DND-41 (cell line): ENCODE results near the gene HSPA12A.

ENCODE experiments used
- ATAC-seq: fragments of 200-7000 bp; cut with Tn5 transposase; 3 replicates; pipeline ENCODE4 v1.9.1; 2021; ENCODE audit warnings: low read depth; ENCODE audit not compliant: insufficient read depth
- DNase-seq: peaks from one replicate; pipeline ENCODE4 v3.0.0-alpha.2; 2020
- H2AFZ ChIP-seq: 2 replicates; pipeline ENCODE4 v1.6.0; 2012; ENCODE audit warnings: low read depth, low read length
- H3K27ac ChIP-seq: 2 replicates; pipeline ENCODE4 v1.5.1; 2012; ENCODE audit warnings: low read length, inconsistent platforms
- H3K27me3 ChIP-seq: fragments of 200-600 bp; sonication (generic); 2 replicates; pipeline ENCODE4 v1.6.0; 2012; ENCODE audit warnings: low read length, mild to moderate bottlenecking, inconsistent platforms; ENCODE audit not compliant: insufficient read depth, poor library complexity
- H3K36me3 ChIP-seq: 2 replicates; pipeline ENCODE4 v1.5.1; 2012; ENCODE audit warnings: low read length, inconsistent platforms; ENCODE audit not compliant: insufficient read depth
- H3K4me1 ChIP-seq: 2 replicates; pipeline ENCODE4 v1.5.1; 2012; ENCODE audit warnings: mild to moderate bottlenecking, low read length; ENCODE audit not compliant: insufficient read depth
- H3K4me2 ChIP-seq: 2 replicates; pipeline ENCODE4 v1.6.0; 2012; ENCODE audit warnings: mild to moderate bottlenecking, moderate library complexity, low read length, inconsistent platforms; ENCODE audit not compliant: insufficient read depth
- H3K4me3 ChIP-seq, 2 experiments: fragments of 200-600 bp in 1 of 2; shearing (Covaris generic) in 1 of 2; 2 replicates each; pipeline ENCODE4 v1.5.1; 2012 to 2016; ENCODE audit warnings: inconsistent platforms in 2 of 2, low read length in 2 of 2, mild to moderate bottlenecking in 2 of 2, low read depth in 1 of 2, moderate library complexity in 1 of 2
- H3K79me2 ChIP-seq: 2 replicates; pipeline ENCODE4 v1.6.0; 2012; ENCODE audit warnings: low read length, inconsistent platforms; ENCODE audit not compliant: insufficient read depth
- H3K9ac ChIP-seq: 2 replicates; pipeline ENCODE4 v1.6.0; 2012; ENCODE audit warnings: low read depth, mild to moderate bottlenecking, inconsistent platforms, low read length, moderate library complexity
- H3K9me3 ChIP-seq: 2 replicates; pipeline ENCODE4 v1.5.1; 2012; ENCODE audit warnings: low read length, moderate library complexity, mild to moderate bottlenecking, inconsistent platforms; ENCODE audit not compliant: insufficient read depth, severe bottlenecking
- H4K20me1 ChIP-seq: 2 replicates; pipeline ENCODE4 v1.6.0; 2012; ENCODE audit warnings: low read length; ENCODE audit not compliant: insufficient read depth
- CTCF ChIP-seq: IDR thresholded peaks from 2 replicates; pipeline ENCODE4 v1.5.1; 2012; ENCODE audit warnings: borderline replicate concordance, low read length, moderate library complexity, mild to moderate bottlenecking; ENCODE audit not compliant: poor library complexity, severe bottlenecking; ENCODE audit errors: extremely low read depth
- EZH2 ChIP-seq: IDR thresholded peaks from 3 replicates; pipeline ENCODE4 v1.6.1; 2012; ENCODE audit warnings: borderline replicate concordance, low read depth, mild to moderate bottlenecking, moderate library complexity, low read length, inconsistent platforms; ENCODE audit not compliant: severe bottlenecking

HSPA12A gene

GRCh38 chr10:116692225-116692624, 50.1 kb downstream of the HSPA12A start:
- Histone ChIP-seq H3K4me3 (no peak overlapping the region), H3K36me3 (no peaks in the 10 kb centered on the region), H3K79me2 (no peaks in the 10 kb centered on the region), H3K4me1 (no peaks in the 10 kb centered on the region), H3K9me3 (no peaks in the 10 kb centered on the region), H3K27ac (no peak overlapping the region), H3K27me3 (no peaks in the 10 kb centered on the region), H3K9ac (no peak overlapping the region), H2AFZ (no peak overlapping the region), H3K4me2 (no peak overlapping the region), H4K20me1 (no peaks in the 10 kb centered on the region)
- TF ChIP-seq CTCF (no peak), EZH2 (no peak)
- no peak for DNase-seq
- ATAC-seq: no peak

GRCh38 chr10:116691635-116692034, 50.7 kb downstream of the HSPA12A start:
- no peak for TF ChIP-seq CTCF
- no peak for TF ChIP-seq EZH2
- Histone ChIP-seq H3K27ac (no peak overlapping the region), H2AFZ (no peak overlapping the region)

GRCh38 chr10:116690356-116691322, 51.7 kb downstream of the HSPA12A start:
- Histone ChIP-seq H3K27me3 (no peaks in the 10 kb centered on the region), H2AFZ (no peak overlapping the region), H4K20me1 (no peaks in the 10 kb centered on the region), H3K79me2 (no peaks in the 10 kb centered on the region), H3K9ac (no peak overlapping the region), H3K36me3 (no peaks in the 10 kb centered on the region), H3K4me1 (no peaks in the 10 kb centered on the region), H3K4me2 (no peak overlapping the region), H3K4me3 (no peak overlapping the region), H3K27ac (no peak overlapping the region), H3K9me3 (no peaks in the 10 kb centered on the region)
- TF ChIP-seq CTCF: no peak
- no peak for TF ChIP-seq EZH2
- no peak for DNase-seq
- ATAC-seq: no peak

More at GRCh38 chr10:116691635-116692034, 50.7 kb downstream of the HSPA12A start:
- no peak overlapping the region for H3K4me2 ChIP-seq
- no peaks in the 10 kb centered on the region for H3K4me1 ChIP-seq
- H3K36me3 ChIP-seq: no peaks in the 10 kb centered on the region
- H3K9me3 ChIP-seq: no peaks in the 10 kb centered on the region
- H4K20me1 ChIP-seq: no peaks in the 10 kb centered on the region
- H3K79me2 ChIP-seq: no peaks in the 10 kb centered on the region
- no peaks in the 10 kb centered on the region for H3K27me3 ChIP-seq
- H3K4me3 ChIP-seq: no peak overlapping the region
- H3K9ac ChIP-seq: no peak overlapping the region
- DNase-seq (no peak), ATAC-seq (no peak)
